ENCODE results near the gene RPS29.

RPS29 gene

GRCh38 chr14:49550286-49551184 is 35.6 kb downstream of the RPS29 start:
- DNase-seq (ENCODE audit: low read depth) = no peak

DNA sequence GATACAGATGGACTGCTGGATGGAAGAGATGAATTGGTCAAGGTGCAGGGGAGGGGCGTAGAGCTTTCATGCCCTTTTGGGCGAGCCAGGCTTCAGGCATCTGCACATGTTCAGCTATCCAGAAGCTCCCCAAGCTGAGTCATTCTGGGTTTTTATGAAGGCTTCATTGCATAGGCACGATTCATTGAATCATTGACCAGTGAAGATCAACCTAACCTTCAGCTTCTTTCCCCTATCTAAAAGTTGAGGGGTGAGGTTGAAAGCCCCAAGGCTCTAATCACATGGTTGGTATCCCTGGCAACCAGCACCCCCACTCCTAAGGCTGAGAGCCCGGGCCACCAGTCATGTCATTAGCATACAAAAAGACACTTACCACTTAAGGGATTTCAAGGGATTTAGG is 36.3 kb downstream of the RPS29 start:
- peak; percentile 14 for DNase-seq (ENCODE audit: low read depth)

DNA sequence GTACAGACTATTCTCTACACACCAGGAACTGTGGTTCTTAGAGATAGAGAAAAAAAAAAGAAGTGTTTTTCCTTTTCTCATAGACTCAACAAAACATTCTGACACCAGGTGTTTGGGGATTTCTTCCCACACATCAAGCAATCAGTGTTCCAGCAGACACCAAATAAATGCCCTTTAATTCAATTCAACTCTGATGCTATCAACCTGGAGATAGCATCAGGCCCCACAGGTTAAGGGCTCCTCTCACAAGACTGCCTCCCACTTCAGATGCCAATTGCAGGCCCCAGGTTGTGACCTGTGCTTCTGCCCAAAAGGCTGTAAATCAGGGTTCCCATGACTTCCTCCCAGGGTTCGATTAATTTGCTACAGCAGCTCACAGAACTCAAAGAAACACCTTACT is 36.7 kb downstream of the RPS29 start:
- no peak for DNase-seq (ENCODE audit: low read depth)

DNA sequence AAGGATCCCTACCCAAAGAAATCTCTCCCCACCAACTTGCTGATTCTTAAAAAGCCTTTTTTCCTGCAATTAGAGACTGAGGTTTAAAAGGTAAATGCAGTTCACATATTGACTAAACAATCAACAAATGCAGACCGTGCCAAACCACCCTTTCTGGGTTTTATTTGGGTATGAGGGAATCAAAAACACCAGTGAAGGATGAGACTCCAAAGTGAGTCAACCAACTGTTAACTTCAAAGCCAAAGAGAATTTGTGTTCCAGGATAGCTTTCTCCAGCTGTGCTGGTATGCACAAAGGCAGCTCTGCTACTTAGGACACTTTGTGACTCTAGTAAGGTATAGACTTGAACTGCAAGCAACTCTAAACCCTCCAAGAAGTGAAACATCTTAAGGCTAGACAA is 39.4 kb downstream of the RPS29 start:
- no peak for DNase-seq (ENCODE audit: low read depth)

GRCh38 chr14:49545716-49546115 is 40.5 kb downstream of the RPS29 start:
- DNase-seq (ENCODE audit: low read depth) = no peak

DNA sequence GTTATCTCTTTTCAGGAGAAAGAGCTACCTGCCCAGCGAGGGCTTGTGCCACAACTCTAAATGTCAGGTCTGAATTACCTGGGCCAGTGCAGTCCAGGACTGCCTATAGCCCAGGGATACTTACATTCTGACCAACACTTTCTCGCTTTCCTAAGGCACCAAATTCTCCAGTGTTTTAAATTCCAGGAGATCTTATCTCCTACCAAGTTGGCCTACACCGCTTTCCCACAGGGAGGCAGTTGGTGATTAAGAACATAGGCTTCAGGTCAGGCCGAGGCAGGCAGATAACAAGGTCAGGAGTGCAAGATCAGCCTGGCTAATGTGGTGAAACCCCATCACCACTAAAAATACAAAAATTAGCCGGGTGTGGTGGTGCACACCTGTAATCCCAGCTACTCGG is 41.1 kb downstream of the RPS29 start:
- DNase-seq (ENCODE audit: low read depth) = no peak

DNA sequence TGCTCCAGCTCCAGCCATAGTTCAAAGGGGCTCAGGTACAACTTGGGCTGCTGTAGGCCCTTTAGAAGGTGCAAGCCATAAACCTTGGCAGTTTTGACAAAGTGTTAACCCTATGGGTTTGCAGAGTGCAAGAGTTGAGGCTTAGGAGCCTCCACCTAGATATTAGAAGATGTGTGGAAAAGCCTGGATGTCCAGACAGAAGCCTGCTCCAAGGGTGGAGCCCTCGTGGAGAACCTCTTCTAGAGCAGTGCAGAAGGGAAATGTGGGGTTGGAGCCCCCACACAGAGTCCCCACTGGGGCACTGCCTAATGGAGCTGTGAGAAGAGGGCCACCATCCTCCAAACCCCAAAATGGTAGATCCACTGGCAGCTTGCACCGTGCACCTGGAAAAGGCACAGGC is 45.1 kb downstream of the RPS29 start:
- DNase-seq (ENCODE audit: low read depth) = no peak

- no peak for DNase-seq (ENCODE audit: low read depth)
Measured at GRCh38 chr14:49538852-49539251, 47.3 kb downstream of the RPS29 start.
